Measurements from ENCODE around the gene LPIN3.

Gene LPIN3

GRCh38 chr20:41380551-41381193 is 40.1 kb downstream of the LPIN3 start:
- H3K4me2 ChIP-seq (ENCODE audit: low read length), result no peak overlapping the region

GRCh38 chr20:41382791-41383305 is 42.2 kb downstream of the LPIN3 start:
- Histone ChIP-seq H3K27me3 (ENCODE audit: low read depth, low read length) (peaks cover 37% of the 10 kb centered on the region), H3K9ac (ENCODE audit: low read length) (no peak overlapping the region)
- TF ChIP-seq CTCF (IDR thresholded peaks at IDR 0.05; ENCODE audit: low read depth, low read length), result no peak
- TF ChIP-seq EZH2phosphoT487 (IDR thresholded peaks at IDR 0.05; ENCODE audit: low read depth), result no peak

More at GRCh38 chr20:41380551-41381193, 40.1 kb downstream of the LPIN3 start:
- H3K36me3 ChIP-seq (replicated peaks; ENCODE audit: low read depth, low read length), result no peaks in the 10 kb centered on the region
- H3K27me3 ChIP-seq (ENCODE audit: low read depth, low read length), result peaks cover 37% of the 10 kb centered on the region
- TF ChIP-seq EZH2phosphoT487 (IDR thresholded peaks at IDR 0.05; ENCODE audit: low read depth) (no peak), CTCF (IDR thresholded peaks at IDR 0.05; ENCODE audit: low read depth, low read length) (no peak)
- no peaks in the 10 kb centered on the region for H3K79me2 ChIP-seq (ENCODE audit: low read length)
- no peak overlapping the region for H3K9ac ChIP-seq (ENCODE audit: low read length)
- no peaks in the 10 kb centered on the region for H3K9me3 ChIP-seq (ENCODE audit: insufficient read depth, low read length)
- H2AFZ ChIP-seq (ENCODE audit: low read depth, low read length), result no peak overlapping the region
- H3K4me3 ChIP-seq (ENCODE audit: low read length), result no peak overlapping the region
- H3K27ac ChIP-seq (ENCODE audit: low read length), result no peak overlapping the region
- no peaks in the 10 kb centered on the region for H4K20me1 ChIP-seq (ENCODE audit: insufficient read depth, low read length)
- H3K4me1 ChIP-seq (ENCODE audit: low read length), result no peaks in the 10 kb centered on the region

GRCh38 chr20:41386502-41387427 is 46.1 kb downstream of the LPIN3 start:
- H3K4me3 ChIP-seq (ENCODE audit: low read length), result no peak overlapping the region
- H3K36me3 ChIP-seq (replicated peaks; ENCODE audit: low read depth, low read length), result no peaks in the 10 kb centered on the region
- no peak overlapping the region for H3K4me2 ChIP-seq (ENCODE audit: low read length)
- no peak overlapping the region for H3K9ac ChIP-seq (ENCODE audit: low read length)
- no peak overlapping the region for H2AFZ ChIP-seq (ENCODE audit: low read depth, low read length)
- no peak for TF ChIP-seq EZH2phosphoT487 (IDR thresholded peaks at IDR 0.05; ENCODE audit: low read depth)
- no peak for TF ChIP-seq CTCF (IDR thresholded peaks at IDR 0.05; ENCODE audit: low read depth, low read length)
- no peak overlapping the region for H3K27ac ChIP-seq (ENCODE audit: low read length)
- no peaks in the 10 kb centered on the region for H4K20me1 ChIP-seq (ENCODE audit: insufficient read depth, low read length)
- H3K79me2 ChIP-seq (ENCODE audit: low read length), result no peaks in the 10 kb centered on the region
- peaks cover 25% of the 10 kb centered on the region for H3K27me3 ChIP-seq (ENCODE audit: low read depth, low read length)
- no peaks in the 10 kb centered on the region for H3K9me3 ChIP-seq (ENCODE audit: insufficient read depth, low read length)
- peaks cover 5% of the 10 kb centered on the region for H3K4me1 ChIP-seq (ENCODE audit: low read length)

More at GRCh38 chr20:41382791-41383305, 42.2 kb downstream of the LPIN3 start:
- Histone ChIP-seq H3K4me3 (ENCODE audit: low read length) (no peak overlapping the region), H3K27ac (ENCODE audit: low read length) (no peak overlapping the region), H2AFZ (ENCODE audit: low read depth, low read length) (no peak overlapping the region), H4K20me1 (ENCODE audit: insufficient read depth, low read length) (no peaks in the 10 kb centered on the region), H3K4me1 (ENCODE audit: low read length) (peaks cover 5% of the 10 kb centered on the region), H3K36me3 (replicated peaks; ENCODE audit: low read depth, low read length) (no peaks in the 10 kb centered on the region), H3K9me3 (ENCODE audit: insufficient read depth, low read length) (no peaks in the 10 kb centered on the region), H3K79me2 (ENCODE audit: low read length) (no peaks in the 10 kb centered on the region), H3K4me2 (ENCODE audit: low read length) (no peak overlapping the region)

GRCh38 chr20:41387444-41387851 is 46.8 kb downstream of the LPIN3 start:
- H3K9ac ChIP-seq (ENCODE audit: low read length), result no peak overlapping the region
- H4K20me1 ChIP-seq (ENCODE audit: insufficient read depth, low read length), result no peaks in the 10 kb centered on the region
- H3K9me3 ChIP-seq (ENCODE audit: insufficient read depth, low read length), result no peaks in the 10 kb centered on the region
- no peak overlapping the region for H3K27ac ChIP-seq (ENCODE audit: low read length)
- TF ChIP-seq EZH2phosphoT487 (IDR thresholded peaks at IDR 0.05; ENCODE audit: low read depth) (no peak), CTCF (IDR thresholded peaks at IDR 0.05; ENCODE audit: low read depth, low read length) (no peak)
- H3K4me1 ChIP-seq (ENCODE audit: low read length), result peaks cover 5% of the 10 kb centered on the region
- H3K4me2 ChIP-seq (ENCODE audit: low read length), result no peak overlapping the region
- no peaks in the 10 kb centered on the region for H3K79me2 ChIP-seq (ENCODE audit: low read length)
- no peaks in the 10 kb centered on the region for H3K36me3 ChIP-seq (replicated peaks; ENCODE audit: low read depth, low read length)
- no peak overlapping the region for H3K4me3 ChIP-seq (ENCODE audit: low read length)
- H3K27me3 ChIP-seq (ENCODE audit: low read depth, low read length), result peaks cover 24% of the 10 kb centered on the region
- H2AFZ ChIP-seq (ENCODE audit: low read depth, low read length), result no peak overlapping the region
